NT2/D1 (cell line): ENCODE results near the gene EXTL1.

Source experiments
- SUZ12 ChIP-seq: IDR thresholded peaks from 2 replicates; pipeline ENCODE4 v1.6.1; 2011; ENCODE audit not compliant: insufficient read length, insufficient read depth; ENCODE audit errors: extremely low read depth
- YY1 ChIP-seq: IDR thresholded peaks from 2 replicates; pipeline ENCODE4 v1.6.1; 2011; ENCODE audit not compliant: insufficient read length, insufficient read depth
- ZNF274 ChIP-seq: IDR thresholded peaks from 2 replicates; pipeline ENCODE4 v1.6.1; 2011; ENCODE audit warnings: mild to moderate bottlenecking, low read depth, low read length

- TF ChIP-seq SUZ12 (no peak), YY1 (no peak), ZNF274 (no peak)
Observed at GRCh38 chr1:26027716-26028489, 6.3 kb downstream of the EXTL1 start.
